H9 (cell line): ENCODE measurements around the gene RNF8. TPM values are rescaled to one million over a fixed set of nuclear protein-coding genes. Genes with fewer than 3 reads are reported as not detected.

Experiments used
- DNase-seq: peaks from one replicate; pipeline ENCODE4 v3.0.0-alpha.2; 2017
- H2AFZ ChIP-seq: one replicate; pipeline ENCODE4 v1.6.1; 2013; ENCODE audit warnings: mild to moderate bottlenecking, low read length, control low read depth, moderate library complexity
- H2AK5ac ChIP-seq: 2 replicates; pipeline ENCODE4 v1.6.1; 2013; ENCODE audit warnings: low read length, control low read depth, mixed read lengths; ENCODE audit not compliant: insufficient read length
- H2BK120ac ChIP-seq: one replicate; pipeline ENCODE4 v1.6.1; 2013; ENCODE audit warnings: low read depth, mild to moderate bottlenecking, low read length, control low read depth, inconsistent platforms; ENCODE audit not compliant: poor library complexity, severe bottlenecking
- H2BK12ac ChIP-seq: 2 replicates; pipeline ENCODE4 v1.6.1; 2013; ENCODE audit warnings: low read length, control low read depth, mixed read lengths, low read depth; ENCODE audit not compliant: insufficient read length
- H2BK15ac ChIP-seq: 2 replicates; pipeline ENCODE4 v1.6.1; 2013; ENCODE audit warnings: low read depth, low read length, control low read depth
- H2BK20ac ChIP-seq: one replicate; pipeline ENCODE4 v1.6.1; 2013; ENCODE audit warnings: low read depth, mild to moderate bottlenecking, low read length, control low read depth, inconsistent platforms; ENCODE audit not compliant: poor library complexity, severe bottlenecking
- H2BK5ac ChIP-seq: 2 replicates; pipeline ENCODE4 v1.6.1; 2013; ENCODE audit warnings: low read length, control low read depth, mixed read lengths; ENCODE audit not compliant: insufficient read length
- H3K14ac ChIP-seq: 2 replicates; pipeline ENCODE4 v1.6.1; 2013; ENCODE audit warnings: low read length, control low read depth; ENCODE audit not compliant: insufficient read depth
- H3K18ac ChIP-seq: 2 replicates; pipeline ENCODE4 v1.6.1; 2013; ENCODE audit warnings: low read depth, mild to moderate bottlenecking, mixed read lengths, low read length, control low read depth; ENCODE audit not compliant: insufficient read length
- H3K23ac ChIP-seq: 2 replicates; pipeline ENCODE4 v1.6.1; 2013; ENCODE audit warnings: low read length, control low read depth, mixed read lengths, low read depth; ENCODE audit not compliant: insufficient read length
- H3K23me2 ChIP-seq: 2 replicates; pipeline ENCODE4 v1.6.1; 2013; ENCODE audit warnings: low read depth, mild to moderate bottlenecking, mixed read lengths, low read length, control low read depth; ENCODE audit not compliant: insufficient read length, poor library complexity, severe bottlenecking
- H3K27ac ChIP-seq: 2 replicates; pipeline ENCODE4 v1.5.1; 2013; ENCODE audit warnings: low read length, control low read depth, mixed read lengths, low read depth; ENCODE audit not compliant: insufficient read length
- H3K27me3 ChIP-seq: 2 replicates; pipeline ENCODE4 v1.6.1; 2013; ENCODE audit warnings: low read length, control low read depth, inconsistent platforms; ENCODE audit not compliant: insufficient read depth
- H3K4ac ChIP-seq: 2 replicates; pipeline ENCODE4 v1.6.1; 2013; ENCODE audit warnings: low read depth, mild to moderate bottlenecking, control low read depth, inconsistent platforms, low read length, moderate library complexity
- H3K4me1 ChIP-seq: 2 replicates; pipeline ENCODE4 v1.6.1; 2013; ENCODE audit warnings: low read length, control low read depth, inconsistent platforms; ENCODE audit not compliant: insufficient read depth
- H3K4me2 ChIP-seq: 2 replicates; pipeline ENCODE4 v1.6.1; 2013; ENCODE audit warnings: low read length, control low read depth, mixed read lengths; ENCODE audit not compliant: insufficient read length, insufficient read depth
- H3K56ac ChIP-seq: 2 replicates; pipeline ENCODE4 v1.6.1; 2013; ENCODE audit warnings: low read depth, mild to moderate bottlenecking, mixed read lengths, low read length, control low read depth; ENCODE audit not compliant: insufficient read length
- H3K79me1 ChIP-seq: 2 replicates; pipeline ENCODE4 v1.6.1; 2013; ENCODE audit warnings: low read depth, mild to moderate bottlenecking, moderate library complexity, low read length, control low read depth, inconsistent platforms; ENCODE audit not compliant: insufficient read depth, poor library complexity, severe bottlenecking
- H3K79me2 ChIP-seq: 2 replicates; pipeline ENCODE4 v1.6.1; 2013; ENCODE audit warnings: low read length, control low read depth, inconsistent platforms; ENCODE audit not compliant: insufficient read depth
- H3K9ac ChIP-seq: 2 replicates; pipeline ENCODE4 v1.6.1; 2013; ENCODE audit warnings: low read length, control low read depth, mixed read lengths; ENCODE audit not compliant: insufficient read length; ENCODE audit errors: extremely low read depth
- H3K9me3 ChIP-seq: one replicate; pipeline ENCODE4 v1.6.1; 2013; ENCODE audit warnings: low read depth, low read length, inconsistent platforms; ENCODE audit not compliant: control insufficient read depth
- H3T11ph ChIP-seq: one replicate; pipeline ENCODE4 v1.6.1; 2013; ENCODE audit warnings: mild to moderate bottlenecking, low read length, control low read depth, inconsistent platforms
- H4K20me1 ChIP-seq: one replicate; pipeline ENCODE4 v1.6.1; 2013; ENCODE audit not compliant: control insufficient read depth, insufficient read length, insufficient read depth
- H4K5ac ChIP-seq: 2 replicates; pipeline ENCODE4 v1.6.1; 2013; ENCODE audit warnings: low read depth, mild to moderate bottlenecking, mixed read lengths, low read length, control low read depth; ENCODE audit not compliant: insufficient read length
- H4K8ac ChIP-seq: replicated peaks from 2 replicates; pipeline ENCODE4 v1.6.1; 2013; ENCODE audit warnings: low read length, control low read depth, mixed read lengths, low read depth; ENCODE audit not compliant: insufficient read length
- H4K91ac ChIP-seq: 2 replicates; pipeline ENCODE4 v1.6.1; 2013; ENCODE audit warnings: low read depth, mild to moderate bottlenecking, moderate library complexity, mixed read lengths, low read length, control low read depth; ENCODE audit not compliant: insufficient read length
- H3K27ac Mint-ChIP-seq, 3 experiments: 2 replicates in 2 of 3; 3 replicates in 1 of 3; pipeline ENCODE4 v1.8.0; 2020 to 2021; ENCODE audit warnings: mixed read lengths in 3 of 3, mild to moderate bottlenecking in 1 of 3, moderate library complexity in 1 of 3
- H3K27me3 Mint-ChIP-seq: 2 replicates; pipeline ENCODE4 v1.8.0; 2021; ENCODE audit warnings: low read depth, mild to moderate bottlenecking, moderate library complexity, mixed read lengths
- H3K36me3 Mint-ChIP-seq, 3 experiments: 2 replicates in 2 of 3; 3 replicates in 1 of 3; pipeline ENCODE4 v1.8.0; 2020 to 2021; ENCODE audit warnings: low read depth in 3 of 3, mixed read lengths in 3 of 3; ENCODE audit not compliant: insufficient read depth in 1 of 3
- H3K4me1 Mint-ChIP-seq, 2 experiments: 2 replicates each; pipeline ENCODE4 v1.8.0; 2020; ENCODE audit warnings: mixed read lengths in 2 of 2
- H3K4me3 Mint-ChIP-seq, 2 experiments: 2 replicates in 1 of 2; 3 replicates in 1 of 2; pipeline ENCODE4 v1.8.0; 2020 to 2021; ENCODE audit warnings: mild to moderate bottlenecking in 2 of 2, mixed read lengths in 2 of 2, moderate library complexity in 1 of 2
- H3K9me3 Mint-ChIP-seq, 2 experiments: 2 replicates in 1 of 2; 3 replicates in 1 of 2; pipeline ENCODE4 v1.8.0; 2020; ENCODE audit warnings: mild to moderate bottlenecking in 2 of 2, mixed read lengths in 2 of 2, moderate library complexity in 1 of 2
- CTCF ChIP-seq: fragments of 200-600 bp; sonication (generic); conservative IDR thresholded peaks from 3 replicates; pipeline ENCODE4 v1.8.0; 2021; ENCODE audit warnings: antibody characterized with exemption, mild to moderate bottlenecking
- WGBS: extraction: QIAGEN DNeasy Blood & Tissue Kit; methylation state at CpG from one replicate; pipeline ENCODE4 v1.1.7; 2013; ENCODE audit warnings: missing lambda C conversion rate, low lambda C conversion rate, mixed read lengths; ENCODE audit not compliant: insufficient read length; ENCODE audit errors: extremely low coverage; 5-methylcytosine and 5-hydroxymethylcytosine counted together
- total RNA-seq: library from RNA; stranded (reverse); gene quantifications from 2 replicates; pipeline ENCODE4 v1.2.1, GENCODE V29; 2021

The RNF8 gene
- total RNA-seq, 1 experiment from 2014 or later, result 34.7 TPM

- Histone ChIP-seq H4K20me1 (no peaks in the 10 kb centered on the region), H3K9ac (no peak overlapping the region), H4K91ac (no peak overlapping the region), H3K18ac (no peak overlapping the region), H3K4ac (no peak overlapping the region), H3K56ac (no peak overlapping the region), H3K27me3 (no peaks in the 10 kb centered on the region), H3K4me2 (no peak overlapping the region), H3K23ac (no peak overlapping the region), H2AFZ (no peak overlapping the region), H3K14ac (no peak overlapping the region), H2BK120ac (no peak overlapping the region), H2AK5ac (no peak overlapping the region), H2BK5ac (no peak overlapping the region), H3K9me3 (no peaks in the 10 kb centered on the region), H3K27ac (no peak overlapping the region), H2BK15ac (no peak overlapping the region), H3K4me1 (no peaks in the 10 kb centered on the region), H3K79me1 (no peaks in the 10 kb centered on the region), H3K23me2 (no peaks in the 10 kb centered on the region), H4K8ac (no peak overlapping the region), H2BK12ac (no peak overlapping the region), H2BK20ac (no peak overlapping the region), H4K5ac (no peak overlapping the region), H3K79me2 (no peaks in the 10 kb centered on the region), H3T11ph (no peak overlapping the region)
- peaks cover 2 to 5% of the 10 kb centered on the region in 2 experiments; a peak in 3 of 4 replicates for H3K4me1 Mint-ChIP-seq
- WGBS, result no CpG with 5 or more reads among the region's 8 CpGs
- no peak for DNase-seq
- no peak for TF ChIP-seq CTCF
- no peak overlapping the region for H3K4me3 Mint-ChIP-seq
- no peaks in the 10 kb centered on the region for H3K27me3 Mint-ChIP-seq
- H3K27ac Mint-ChIP-seq, result no peak overlapping the region
- no peaks in the 10 kb centered on the region for H3K9me3 Mint-ChIP-seq
- H3K36me3 Mint-ChIP-seq, result peaks cover 0 to 14% (median 6%) of the 10 kb centered on the region in 3 experiments; a peak in 5 of 7 replicates
These were observed 33.1 kb upstream of the RNF8 start for GRCh38 chr6:37320646-37321045.
